NB4 (cell line): ENCODE data around the gene AMIGO1.

Source experiments
- DNase-seq: peaks from one replicate; pipeline ENCODE4 v3.0.0; 2010; ENCODE audit warnings: low read depth
- H3K4me3 ChIP-seq: one replicate; pipeline ENCODE4 v1.5.1; 2011; ENCODE audit warnings: mild to moderate bottlenecking, low read depth, low read length, moderate library complexity
- CTCF ChIP-seq: IDR thresholded peaks from one replicate; pipeline ENCODE4 v1.5.1; 2012; ENCODE audit warnings: low read depth, low read length
- MYC ChIP-seq: IDR thresholded peaks from 2 replicates; pipeline ENCODE4 v1.6.1; 2011; ENCODE audit warnings: low read depth, low read length
- POLR2A ChIP-seq: IDR thresholded peaks from 2 replicates; pipeline ENCODE4 v1.6.1; 2011; ENCODE audit warnings: mild to moderate bottlenecking; ENCODE audit not compliant: insufficient read length; ENCODE audit errors: extremely low read depth
- TF ChIP-seq, protein P1 (sequence below): IDR thresholded peaks from 2 replicates; pipeline ENCODE4 v1.6.1; 2011; ENCODE audit warnings: low read depth, low read length

Gene AMIGO1

GRCh38 chr1:109467301-109467777, 42.2 kb downstream of the AMIGO1 start:
- DNase-seq: no peak
- no peak overlapping the region for H3K4me3 ChIP-seq
- TF ChIP-seq CTCF (no peak), POLR2A (no peak), MYC (no peak)
- TF ChIP-seq, protein P1, sequence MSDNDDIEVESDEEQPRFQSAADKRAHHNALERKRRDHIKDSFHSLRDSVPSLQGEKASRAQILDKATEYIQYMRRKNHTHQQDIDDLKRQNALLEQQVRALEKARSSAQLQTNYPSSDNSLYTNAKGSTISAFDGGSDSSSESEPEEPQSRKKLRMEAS: no peak

DNA sequence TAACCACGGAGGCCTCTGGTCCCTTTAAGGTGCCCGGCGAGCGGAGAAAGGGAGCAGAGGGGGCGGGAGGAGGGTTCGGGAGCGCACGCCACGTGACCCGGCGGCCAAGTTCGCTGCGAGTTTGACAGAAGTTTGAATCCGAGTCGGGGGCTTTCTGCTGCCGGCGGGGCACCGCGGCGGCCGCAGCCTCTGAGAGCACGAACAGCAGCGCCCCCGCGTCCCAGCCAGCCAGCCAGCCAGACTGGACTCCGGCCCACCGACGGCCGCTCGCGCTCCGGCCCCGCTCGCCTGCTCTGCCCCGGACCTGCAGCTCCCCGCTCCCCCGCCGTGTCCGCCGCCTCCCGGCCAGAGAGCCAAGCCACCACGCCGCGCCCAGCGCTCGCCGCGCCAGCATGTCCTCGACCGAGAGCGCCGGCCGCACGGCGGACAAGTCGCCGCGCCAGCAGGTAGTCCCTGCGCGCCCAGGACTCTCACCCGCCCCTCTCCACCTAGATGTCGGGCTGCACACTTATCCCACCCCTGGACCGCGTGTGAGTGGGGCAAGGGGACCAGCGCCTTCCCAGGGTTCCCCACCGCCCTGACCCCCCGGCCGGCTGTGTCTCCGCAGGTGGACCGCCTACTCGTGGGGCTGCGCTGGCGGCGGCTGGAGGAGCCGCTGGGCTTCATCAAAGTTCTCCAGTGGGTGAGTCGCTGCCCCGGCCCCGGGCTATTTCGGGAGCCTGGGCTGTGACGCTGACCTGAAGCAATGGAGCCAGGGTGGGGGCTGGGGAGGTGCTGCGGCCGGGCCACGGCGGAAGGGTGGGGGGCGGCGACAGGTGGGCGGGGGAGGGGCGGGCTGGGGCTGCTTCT, 42.9 kb downstream of the AMIGO1 start, which contains the start of gene SYPL2:
Gene SYPL2, plus strand, starts transcription at position 95 of the 849 bp plus-strand sequence. Its CDS starts 298 bp downstream, at position 393.
- no peak within 1 kb of the TSS for H3K4me3 ChIP-seq
- no peak for TF ChIP-seq MYC
- no peak for TF ChIP-seq CTCF
- no peak for TF ChIP-seq POLR2A
- TF ChIP-seq, protein P1: no peak
- DNase-seq: no peak

DNA sequence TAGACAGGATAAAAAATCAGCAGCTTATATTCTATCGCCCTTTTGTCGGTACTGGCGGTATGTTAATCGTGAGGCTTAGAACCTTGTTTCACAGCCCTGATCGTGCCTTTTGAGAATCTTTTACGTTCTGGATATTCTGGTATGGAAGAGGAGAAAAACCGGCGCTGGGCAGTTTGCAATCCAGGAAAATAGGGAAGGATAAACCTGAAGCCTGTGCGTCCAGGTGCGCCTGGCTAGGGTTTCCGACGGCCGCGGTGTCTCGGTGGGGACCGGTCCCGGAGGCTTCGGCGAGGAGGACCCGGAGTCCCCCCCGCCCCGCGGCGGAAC, 43.4 kb downstream of the AMIGO1 start:
- no peak for TF ChIP-seq CTCF
- TF ChIP-seq, protein P1: no peak
- TF ChIP-seq POLR2A: no peak
- no peak overlapping the region for H3K4me3 ChIP-seq
- no peak for DNase-seq

DNA sequence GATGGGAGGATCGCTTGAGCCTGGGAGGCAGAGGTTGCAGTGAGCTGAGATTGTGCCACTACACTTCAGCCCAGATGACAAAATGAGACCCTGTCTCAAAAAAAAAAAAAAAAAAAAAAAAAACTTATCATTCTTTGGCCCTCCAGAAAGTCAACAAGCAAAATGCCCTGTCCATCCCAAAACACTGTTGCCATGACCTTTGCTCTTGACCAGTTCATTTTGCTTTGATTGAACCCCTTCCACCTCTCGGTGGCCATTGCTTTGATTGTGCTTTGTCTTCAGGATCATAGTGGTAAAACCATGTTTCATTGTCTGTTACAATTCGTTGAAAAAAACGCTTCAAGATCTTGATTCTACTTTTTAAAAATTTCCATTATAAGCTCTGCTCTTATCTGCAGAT, 51.7 kb downstream of the AMIGO1 start:
- TF ChIP-seq CTCF: no peak
- TF ChIP-seq MYC: no peak
- TF ChIP-seq, protein P1: no peak
- no peak for TF ChIP-seq POLR2A
- DNase-seq: no peak
- H3K4me3 ChIP-seq: no peak overlapping the region

- TF ChIP-seq, protein P1: no peak
- TF ChIP-seq MYC (no peak), POLR2A (no peak), CTCF (no peak)
- DNase-seq: no peak
- H3K4me3 ChIP-seq: no peak overlapping the region
These were observed 54.9 kb downstream of the AMIGO1 start for GRCh38 chr1:109454497-109455133.
